Tibial nerve (tissue), 4 donors: ENCODE results near the gene ZBTB3. TPM values are rescaled to one million over a fixed set of nuclear protein-coding genes. Genes with fewer than 3 reads are reported as not detected.
A peak's percentile ranks its signal among the peaks of the same experiment; 100 is the strongest.

Source experiments
- DNase-seq, 2 donors: peaks; one replicate each; pipeline ENCODE4 v3.0.0-alpha.2; 2019; ENCODE audit warnings: low spot score in 2 of 2
- H3K27ac ChIP-seq, 4 donors: fragments of 200-600 bp; sonication (generic) in 3 of 4; one replicate each; pipeline ENCODE4 v1.5.1; 2017 to 2019; ENCODE audit warnings: mild to moderate bottlenecking in 1 of 4
- H3K27me3 ChIP-seq, 2 donors: fragments of 200-600 bp; sonication (generic) in 1 of 2; one replicate each; pipeline versions ENCODE4 v1.5.1 to v1.6.0; 2017 to 2019
- H3K36me3 ChIP-seq, 3 donors: fragments of 200-600 bp; sonication (generic); one replicate each; pipeline ENCODE4 v1.5.1; 2018 to 2019
- H3K4me1 ChIP-seq, 4 donors: fragments of 200-600 bp; sonication (generic) in 3 of 4; one replicate each; pipeline ENCODE4 v1.5.1; 2017 to 2019
- H3K4me3 ChIP-seq, 4 donors: fragments of 200-600 bp; sonication (generic) in 3 of 4; one replicate each; pipeline ENCODE4 v1.5.1; 2017 to 2019; ENCODE audit warnings: mild to moderate bottlenecking in 1 of 4, moderate library complexity in 1 of 4
- H3K9me3 ChIP-seq, 4 donors: fragments of 200-600 bp; sonication (generic) in 3 of 4; one replicate each; pipeline ENCODE4 v1.5.1; 2017 to 2019
- CTCF ChIP-seq, 5 experiments: fragments of 200-600 bp in 3 of 5; fragments of 450-650 bp in 2 of 5; sonication (generic) in 3 of 5; IDR thresholded peaks; one replicate each; pipeline ENCODE4 v1.5.1; 2016 to 2019; ENCODE audit warnings: antibody characterized with exemption in 5 of 5, mild to moderate bottlenecking in 3 of 5, moderate library complexity in 2 of 5
- EP300 ChIP-seq, 2 donors: sonication (generic); formaldehyde crosslinking; IDR thresholded peaks; one replicate each; pipeline ENCODE4 v1.6.1; 2017; ENCODE audit warnings: antibody characterized with exemption in 2 of 2, mild to moderate bottlenecking in 1 of 2
- POLR2A ChIP-seq, 2 donors: fragments of 450-650 bp; IDR thresholded peaks; one replicate each; pipeline ENCODE4 v1.6.1; 2017; ENCODE audit warnings: antibody characterized with exemption in 2 of 2, mild to moderate bottlenecking in 2 of 2, moderate library complexity in 2 of 2
- WGBS, 2 donors: methylation state at CpG; one replicate each; pipeline ENCODE4 v1.1.5; 2018; 5-methylcytosine and 5-hydroxymethylcytosine counted together
- total RNA-seq, 4 donors: library from RNA; depleted of rRNA; stranded (reverse); fragments of >200 nt; gene quantifications; one replicate each; pipeline ENCODE4 v1.1.0, GENCODE V29; 2016

The ZBTB3 gene
- total RNA-seq, 4 donors from 2014 or later = 8.1 to 9.8 (median 8.9) TPM

GRCh38 chr11:62724171-62724570 lies 29.8 kb downstream of the ZBTB3 start:
- H3K27me3 ChIP-seq = no peaks in the 10 kb centered on the region
- peaks cover 6 to 47% (median 47%) of the 10 kb centered on the region in 3 donors for H3K36me3 ChIP-seq
- peak overlapping the region in 3 of 4 donors; percentile 8 to 96 (median 16) for H3K4me3 ChIP-seq
- no peaks in the 10 kb centered on the region for H3K9me3 ChIP-seq
- H3K4me1 ChIP-seq = peaks cover 0 to 48% (median 28%) of the 10 kb centered on the region in 4 donors
- WGBS, 2 donors = 37 to 40% methylated on average over 8 of the region's 8 CpGs
- TF ChIP-seq CTCF (IDR thresholded peaks at IDR 0.05) (no peak), EP300 (IDR thresholded peaks at IDR 0.05) (no peak), POLR2A (IDR thresholded peaks at IDR 0.05) (no peak)
- peak overlapping the region in 2 of 4 donors; percentile 4 to 97 for H3K27ac ChIP-seq
- no peak for DNase-seq

- peaks cover 13 to 69% (median 62%) of the 10 kb centered on the region in 3 donors for H3K36me3 ChIP-seq
- peaks cover 0 to 56% (median 26%) of the 10 kb centered on the region in 4 donors for H3K4me1 ChIP-seq
- DNase-seq = no peak
- H3K9me3 ChIP-seq = no peaks in the 10 kb centered on the region
- no peak overlapping the region for H3K4me3 ChIP-seq
- no peaks in the 10 kb centered on the region for H3K27me3 ChIP-seq
- 52 to 64% methylated on average over 7 of the region's 7 CpGs for WGBS, 2 donors
- no peak overlapping the region for H3K27ac ChIP-seq
- no peak for TF ChIP-seq POLR2A (IDR thresholded peaks at IDR 0.05)
- no peak for TF ChIP-seq EP300 (IDR thresholded peaks at IDR 0.05)
- TF ChIP-seq CTCF (IDR thresholded peaks at IDR 0.05) = no peak
These were observed 32.0 kb downstream of the ZBTB3 start for GRCh38 chr11:62721994-62722393.

DNA sequence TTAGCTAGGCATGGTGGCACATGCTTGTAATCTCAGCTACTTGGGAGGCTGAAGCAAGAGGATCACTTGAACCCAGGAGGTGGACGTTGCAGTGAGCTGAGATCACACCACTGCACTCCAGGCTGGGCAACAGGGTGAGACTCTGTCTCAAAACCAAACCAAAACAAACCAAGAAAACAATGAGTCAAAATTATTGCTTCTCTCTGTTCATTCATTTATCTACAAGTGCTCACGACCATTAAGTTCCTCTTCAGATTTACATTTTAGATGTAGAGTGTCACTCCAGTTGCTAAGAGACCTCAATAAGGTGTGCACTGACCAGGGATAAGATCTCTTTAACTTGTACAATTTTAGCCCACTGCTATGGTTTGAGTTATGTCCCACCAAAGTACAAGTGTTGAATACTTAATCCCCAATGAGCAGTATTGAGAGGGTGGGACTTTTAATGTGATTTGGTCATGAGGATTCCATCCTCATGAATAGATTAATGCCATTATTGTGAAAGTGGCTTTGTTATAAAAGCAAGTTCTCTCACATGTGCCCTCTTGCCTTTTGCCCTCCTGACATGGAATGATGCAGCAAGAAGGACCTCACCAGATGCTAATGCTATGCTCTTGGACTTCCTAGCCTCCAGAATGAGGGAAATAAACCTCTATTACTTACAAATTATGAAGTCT lies 34.5 kb downstream of the ZBTB3 start:
- WGBS, 2 donors = 51 to 65% methylated on average over 2 of the region's 2 CpGs
- TF ChIP-seq CTCF (IDR thresholded peaks at IDR 0.05) (no peak), EP300 (IDR thresholded peaks at IDR 0.05) (no peak), POLR2A (IDR thresholded peaks at IDR 0.05) (no peak)
- peaks cover 0 to 47% (median 14%) of the 10 kb centered on the region in 4 donors for H3K4me1 ChIP-seq
- no peak overlapping the region for H3K27ac ChIP-seq
- H3K36me3 ChIP-seq = peaks cover 26 to 94% (median 85%) of the 10 kb centered on the region in 3 donors
- H3K9me3 ChIP-seq = no peaks in the 10 kb centered on the region
- H3K27me3 ChIP-seq = no peaks in the 10 kb centered on the region
- no peak for DNase-seq
- H3K4me3 ChIP-seq = no peak overlapping the region

GRCh38 chr11:62716816-62717215 lies 37.1 kb downstream of the ZBTB3 start:
- Histone ChIP-seq H3K9me3 (no peaks in the 10 kb centered on the region), H3K27ac (no peak overlapping the region), H3K4me1 (peaks cover 0 to 28% (median 0%) of the 10 kb centered on the region in 4 donors), H3K4me3 (no peak overlapping the region), H3K27me3 (no peaks in the 10 kb centered on the region), H3K36me3 (peaks cover 23 to 100% (median 66%) of the 10 kb centered on the region in 3 donors)
- no peak for DNase-seq
- TF ChIP-seq POLR2A (IDR thresholded peaks at IDR 0.05) (no peak), EP300 (IDR thresholded peaks at IDR 0.05) (no peak), CTCF (IDR thresholded peaks at IDR 0.05) (no peak)
- 88 to 90% methylated on average over 11 of the region's 11 CpGs for WGBS, 2 donors

GRCh38 chr11:62716206-62716605 lies 37.8 kb downstream of the ZBTB3 start:
- Histone ChIP-seq H3K27me3 (no peaks in the 10 kb centered on the region), H3K27ac (no peak overlapping the region), H3K4me1 (peaks cover 0 to 28% (median 0%) of the 10 kb centered on the region in 4 donors), H3K4me3 (no peak overlapping the region), H3K9me3 (no peaks in the 10 kb centered on the region), H3K36me3 (peaks cover 23 to 100% (median 63%) of the 10 kb centered on the region in 3 donors)
- WGBS, 2 donors = 85 to 92% methylated on average over 5 of the region's 5 CpGs
- DNase-seq = no peak
- no peak for TF ChIP-seq EP300 (IDR thresholded peaks at IDR 0.05)
